ENCODE results near the gene CNTNAP4.

Gene CNTNAP4

GRCh38 chr16:76490036-76490639, 212.9 kb downstream of the CNTNAP4 start:
- no peak for DNase-seq

GRCh38 chr16:76500006-76500405, 222.8 kb downstream of the CNTNAP4 start:
- no peak for DNase-seq

- no peak for DNase-seq
These were observed 224.9 kb downstream of the CNTNAP4 start for GRCh38 chr16:76502063-76502462.

GRCh38 chr16:76502555-76502954, 225.4 kb downstream of the CNTNAP4 start:
- no peak for DNase-seq

GRCh38 chr16:76503091-76503490, 225.9 kb downstream of the CNTNAP4 start:
- DNase-seq = no peak

GRCh38 chr16:76511203-76511602, 234.0 kb downstream of the CNTNAP4 start:
- DNase-seq = no peak

GRCh38 chr16:76518781-76519180, 241.6 kb downstream of the CNTNAP4 start:
- no peak for DNase-seq

- DNase-seq = peak; percentile 0
These were observed 247.2 kb downstream of the CNTNAP4 start for GRCh38 chr16:76524356-76524755.

GRCh38 chr16:76524769-76525168, 247.6 kb downstream of the CNTNAP4 start:
- no peak for DNase-seq

- DNase-seq = no peak
These were observed 250.0 kb downstream of the CNTNAP4 start for GRCh38 chr16:76527244-76527643.

GRCh38 chr16:76529120-76529519, 251.9 kb downstream of the CNTNAP4 start:
- no peak for DNase-seq

GRCh38 chr16:76531236-76531635, 254.0 kb downstream of the CNTNAP4 start:
- DNase-seq = no peak

GRCh38 chr16:76532188-76532973, 255.2 kb downstream of the CNTNAP4 start:
- no peak for DNase-seq

GRCh38 chr16:76539609-76540008, 262.4 kb downstream of the CNTNAP4 start:
- no peak for DNase-seq

- no peak for DNase-seq
These were observed 263.9 kb downstream of the CNTNAP4 start for GRCh38 chr16:76541070-76541469.

GRCh38 chr16:76565542-76565941, 288.3 kb downstream of the CNTNAP4 start:
- no peak for DNase-seq

GRCh38 chr16:76571755-76572154, 294.6 kb downstream of the CNTNAP4 start:
- no peak for DNase-seq

- DNase-seq = no peak
These were observed 296.1 kb downstream of the CNTNAP4 start for GRCh38 chr16:76573281-76573680.

- no peak for DNase-seq
These were observed 297.4 kb downstream of the CNTNAP4 start for GRCh38 chr16:76574651-76575050.

GRCh38 chr16:76576526-76576925, 299.3 kb downstream of the CNTNAP4 start:
- DNase-seq = no peak

- no peak for DNase-seq
These were observed 299.8 kb downstream of the CNTNAP4 start for GRCh38 chr16:76577003-76577402.

- no peak for DNase-seq
These were observed 302.2 kb downstream of the CNTNAP4 start for GRCh38 chr16:76579277-76579922.

GRCh38 chr16:76583466-76583865, 306.3 kb downstream of the CNTNAP4 start:
- DNase-seq = peak; percentile 6

GRCh38 chr16:76583945-76584344, 306.7 kb downstream of the CNTNAP4 start:
- no peak for DNase-seq

Data from fibroblast of skin of back (primary cell).